OCI-M2 (cell line): ENCODE measurements around the gene MAP1S.
"Not testable (repeated sequence)": the region's sequence is repeated elsewhere in the genome, so short reads cannot be mapped to it uniquely, and the experiment has no call there.

Experiments
- DNase-seq: peaks from one replicate; lab custom pipeline; 2025; ENCODE audit not compliant: unreplicated experiment; lab: John Stamatoyannopoulos, UW

MAP1S gene

GRCh38 chr19:17762505-17763229 lies 43.4 kb downstream of the MAP1S start:
- no peak for DNase-seq

GRCh38 chr19:17764348-17764747 lies 45.1 kb downstream of the MAP1S start:
- DNase-seq: no peak

- no peak for DNase-seq
Measured at GRCh38 chr19:17765069-17765618, 45.9 kb downstream of the MAP1S start.

GRCh38 chr19:17766543-17767131 lies 47.4 kb downstream of the MAP1S start:
- peak; percentile 50 for DNase-seq

- no peak for DNase-seq
Measured at GRCh38 chr19:17767559-17767958, 48.3 kb downstream of the MAP1S start.

- no peak for DNase-seq
Measured at GRCh38 chr19:17770613-17771012, 51.3 kb downstream of the MAP1S start.

- no peak for DNase-seq
Measured at GRCh38 chr19:17772172-17772571, 52.9 kb downstream of the MAP1S start.

GRCh38 chr19:17775245-17775927 lies 56.1 kb downstream of the MAP1S start:
- no peak for DNase-seq

- no peak for DNase-seq
Measured at GRCh38 chr19:17775991-17776803, 56.9 kb downstream of the MAP1S start.

GRCh38 chr19:17777840-17778239 lies 58.6 kb downstream of the MAP1S start:
- not testable (repeated sequence) for DNase-seq

- no peak for DNase-seq
Measured at GRCh38 chr19:17778251-17778967, 59.1 kb downstream of the MAP1S start.

GRCh38 chr19:17778968-17779929 lies 60.0 kb downstream of the MAP1S start:
- no peak for DNase-seq

GRCh38 chr19:17780781-17781180 lies 61.5 kb downstream of the MAP1S start:
- no peak for DNase-seq

- not testable (repeated sequence) for DNase-seq
Measured at GRCh38 chr19:17783721-17784120, 64.4 kb downstream of the MAP1S start.
